Right atrium auricular region (tissue), 2 donors: ENCODE data around the gene CD34. TPM values are rescaled to one million over a fixed set of nuclear protein-coding genes. Genes with fewer than 3 reads are reported as not detected.

Experiments used
- DNase-seq: peaks from one replicate; pipeline ENCODE4 v3.0.0-alpha.2; 2019; ENCODE audit warnings: low spot score
- H3K27ac ChIP-seq, 2 donors: fragments of 200-600 bp; sonication (generic); 1 replicate in 1 of 2; 2 replicates in 1 of 2; pipeline ENCODE4 v1.5.1; 2016 to 2019
- H3K27me3 ChIP-seq, 2 donors: fragments of 200-600 bp; sonication (generic); one replicate each; pipeline versions ENCODE4 v1.5.1 to v1.6.0; 2017 to 2019
- H3K36me3 ChIP-seq: fragments of 200-600 bp; sonication (generic); one replicate; pipeline ENCODE4 v1.5.1; 2016
- H3K4me1 ChIP-seq, 2 donors: fragments of 200-600 bp; sonication (generic); one replicate each; pipeline versions ENCODE4 v1.5.1 to v1.6.0; 2017 to 2019
- H3K4me3 ChIP-seq, 2 donors: fragments of 200-600 bp; sonication (generic); 1 replicate in 1 of 2; 2 replicates in 1 of 2; pipeline ENCODE4 v1.5.1; 2017 to 2019; ENCODE audit warnings: mild to moderate bottlenecking in 1 of 2, moderate library complexity in 1 of 2
- H3K9me3 ChIP-seq, 2 donors: fragments of 200-600 bp; sonication (generic); one replicate each; pipeline ENCODE4 v1.5.1; 2019
- total RNA-seq, 2 donors: library from RNA; depleted of rRNA; stranded (reverse); fragments of >200 nt; gene quantifications; one replicate each; pipeline ENCODE4 v1.1.0, GENCODE V29; 2016
- TF ChIP-seq, protein P1 (sequence below), 2 donors: fragments of 200-600 bp; sonication (generic); IDR thresholded peaks; one replicate each; pipeline ENCODE4 v1.5.1; 2019; ENCODE audit warnings: antibody characterized with exemption in 2 of 2

CD34 gene
- total RNA-seq, 2 donors from 2014 or later = 76.7 to 76.8 TPM

DNA sequence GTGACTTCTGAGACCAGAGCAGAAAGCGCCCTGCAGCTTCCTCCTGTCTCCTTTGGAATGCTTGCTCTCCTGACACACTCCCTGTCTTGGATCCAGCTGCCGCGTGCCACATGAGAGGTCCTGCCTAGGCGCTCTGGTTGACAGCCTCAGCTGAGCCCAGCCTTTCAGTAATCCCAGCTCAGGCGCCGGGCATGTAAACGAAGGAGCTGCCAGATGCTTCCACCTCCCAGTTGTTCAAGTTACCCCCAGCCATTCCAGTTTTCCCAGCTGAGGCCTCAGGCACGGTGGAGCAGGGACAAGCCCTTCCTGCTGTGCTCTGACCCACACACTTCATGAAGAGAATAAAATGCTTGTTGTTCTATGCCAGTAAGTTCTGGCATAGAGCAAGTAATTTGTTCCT is 14.3 kb upstream of the CD34 start:
- no peaks in the 10 kb centered on the region for H3K27me3 ChIP-seq
- peak overlapping the region; percentile 83 to 93 for H3K27ac ChIP-seq
- TF ChIP-seq, protein P1, sequence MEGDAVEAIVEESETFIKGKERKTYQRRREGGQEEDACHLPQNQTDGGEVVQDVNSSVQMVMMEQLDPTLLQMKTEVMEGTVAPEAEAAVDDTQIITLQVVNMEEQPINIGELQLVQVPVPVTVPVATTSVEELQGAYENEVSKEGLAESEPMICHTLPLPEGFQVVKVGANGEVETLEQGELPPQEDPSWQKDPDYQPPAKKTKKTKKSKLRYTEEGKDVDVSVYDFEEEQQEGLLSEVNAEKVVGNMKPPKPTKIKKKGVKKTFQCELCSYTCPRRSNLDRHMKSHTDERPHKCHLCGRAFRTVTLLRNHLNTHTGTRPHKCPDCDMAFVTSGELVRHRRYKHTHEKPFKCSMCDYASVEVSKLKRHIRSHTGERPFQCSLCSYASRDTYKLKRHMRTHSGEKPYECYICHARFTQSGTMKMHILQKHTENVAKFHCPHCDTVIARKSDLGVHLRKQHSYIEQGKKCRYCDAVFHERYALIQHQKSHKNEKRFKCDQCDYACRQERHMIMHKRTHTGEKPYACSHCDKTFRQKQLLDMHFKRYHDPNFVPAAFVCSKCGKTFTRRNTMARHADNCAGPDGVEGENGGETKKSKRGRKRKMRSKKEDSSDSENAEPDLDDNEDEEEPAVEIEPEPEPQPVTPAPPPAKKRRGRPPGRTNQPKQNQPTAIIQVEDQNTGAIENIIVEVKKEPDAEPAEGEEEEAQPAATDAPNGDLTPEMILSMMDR (IDR thresholded peaks at IDR 0.05) = no peak
- peaks cover 0 to 55% of the 10 kb centered on the region in 2 donors for H3K4me1 ChIP-seq
- H3K9me3 ChIP-seq = no peaks in the 10 kb centered on the region
- DNase-seq = no peak
- H3K4me3 ChIP-seq = no peak overlapping the region
- H3K36me3 ChIP-seq = no peaks in the 10 kb centered on the region

DNA sequence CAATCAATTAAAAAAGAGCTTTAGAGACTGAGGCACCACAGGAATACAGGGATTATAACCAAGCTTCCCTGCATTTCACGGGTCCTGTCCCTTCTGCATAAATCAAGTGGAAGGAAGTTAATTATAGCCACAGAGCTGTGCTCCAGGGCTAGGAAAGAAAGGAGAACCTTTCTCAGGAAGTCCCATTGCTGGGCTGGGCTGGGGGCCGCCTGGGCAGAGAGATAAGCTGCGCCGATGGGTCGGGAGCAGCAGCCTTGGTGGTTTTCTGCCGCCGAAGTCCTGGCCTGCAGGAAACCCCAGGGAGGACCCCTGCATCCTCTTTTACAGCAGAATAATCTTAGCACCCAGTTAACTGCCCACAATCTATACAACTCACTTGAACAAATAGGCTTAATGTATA is 12.6 kb upstream of the CD34 start:
- Histone ChIP-seq H3K27me3 (no peaks in the 10 kb centered on the region), H3K27ac (peak overlapping the region; percentile 83 to 93), H3K9me3 (no peaks in the 10 kb centered on the region), H3K4me3 (no peak overlapping the region), H3K36me3 (no peaks in the 10 kb centered on the region), H3K4me1 (peaks cover 0 to 72% of the 10 kb centered on the region in 2 donors)
- TF ChIP-seq, protein P1 (IDR thresholded peaks at IDR 0.05) = no peak
- DNase-seq = no peak

DNA sequence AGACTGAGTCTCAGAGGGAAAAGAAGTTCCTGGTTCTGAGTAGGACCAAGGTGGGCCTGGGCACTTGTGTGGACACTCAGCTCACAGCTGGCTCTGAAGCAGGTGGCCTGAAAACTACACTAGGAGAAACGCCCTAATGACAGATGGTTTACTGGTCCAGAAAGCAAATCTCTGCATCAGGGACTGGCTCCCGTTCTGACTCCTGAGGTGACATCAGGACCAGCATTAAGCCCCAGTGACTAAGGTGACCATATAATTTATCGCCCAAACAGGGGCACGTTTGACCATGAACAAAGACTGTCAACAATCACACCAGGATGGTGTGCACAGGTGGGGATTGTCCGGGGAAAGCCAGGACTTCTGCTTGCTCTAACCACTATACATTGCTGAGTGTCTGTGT is 12.2 kb upstream of the CD34 start:
- Histone ChIP-seq H3K27me3 (no peaks in the 10 kb centered on the region), H3K4me3 (no peak overlapping the region), H3K36me3 (no peaks in the 10 kb centered on the region), H3K9me3 (no peaks in the 10 kb centered on the region), H3K27ac (peak overlapping the region; percentile 83 to 93), H3K4me1 (peaks cover 0 to 76% of the 10 kb centered on the region in 2 donors)
- TF ChIP-seq, protein P1 (IDR thresholded peaks at IDR 0.05) = no peak
- DNase-seq = no peak

DNA sequence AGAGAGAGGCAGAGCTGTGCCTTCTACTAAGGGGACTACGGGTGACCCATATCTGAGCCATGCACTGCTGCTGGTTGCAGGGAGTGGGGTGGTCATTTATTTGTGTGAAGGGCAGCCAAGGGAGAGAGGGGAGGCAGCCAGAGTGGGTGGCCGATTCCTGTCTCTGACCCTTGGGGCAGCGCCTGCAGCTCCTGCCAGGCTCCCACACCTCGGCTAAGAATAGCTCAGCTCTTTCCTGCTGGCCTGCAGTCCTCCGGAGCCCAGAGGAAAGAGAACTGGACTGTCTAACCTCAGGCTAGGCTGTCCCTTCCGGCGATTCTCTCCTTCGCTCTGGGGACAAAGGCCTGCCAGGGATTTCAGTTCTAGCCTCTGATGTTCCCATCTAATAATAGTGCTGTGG is 11.6 kb upstream of the CD34 start:
- H3K4me3 ChIP-seq = no peak overlapping the region
- no peak for DNase-seq
- H3K4me1 ChIP-seq = peaks cover 0 to 82% of the 10 kb centered on the region in 2 donors
- peak overlapping the region; percentile 83 to 93 for H3K27ac ChIP-seq
- H3K27me3 ChIP-seq = no peaks in the 10 kb centered on the region
- H3K9me3 ChIP-seq = no peaks in the 10 kb centered on the region
- no peaks in the 10 kb centered on the region for H3K36me3 ChIP-seq
- TF ChIP-seq, protein P1 (IDR thresholded peaks at IDR 0.05) = no peak

DNA sequence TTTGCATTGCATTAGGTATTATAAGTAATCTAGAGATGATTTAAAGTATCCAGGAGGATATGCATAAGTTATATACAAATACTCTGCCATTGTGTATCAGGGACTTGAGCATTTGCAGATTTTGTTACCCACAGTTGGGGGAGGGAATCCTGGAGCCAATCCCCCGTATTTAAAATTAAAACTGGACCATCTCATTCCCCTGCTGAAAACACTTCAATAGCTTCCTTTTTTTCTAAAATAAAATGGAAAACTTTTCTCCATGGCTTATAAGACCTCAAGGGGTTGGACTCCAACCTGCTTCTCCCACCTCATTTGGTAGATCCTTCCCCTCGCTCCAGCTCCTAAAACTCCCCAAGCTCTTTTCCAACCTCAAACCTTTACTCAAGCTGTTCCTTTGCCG is 10.4 kb upstream of the CD34 start:
- Histone ChIP-seq H3K4me3 (no peak overlapping the region), H3K36me3 (no peaks in the 10 kb centered on the region), H3K9me3 (no peaks in the 10 kb centered on the region), H3K4me1 (peaks cover 0 to 87% of the 10 kb centered on the region in 2 donors), H3K27me3 (no peaks in the 10 kb centered on the region), H3K27ac (peak overlapping the region in 1 of 2 donors; percentile 93)
- no peak for DNase-seq
- TF ChIP-seq, protein P1 (IDR thresholded peaks at IDR 0.05) = no peak

DNA sequence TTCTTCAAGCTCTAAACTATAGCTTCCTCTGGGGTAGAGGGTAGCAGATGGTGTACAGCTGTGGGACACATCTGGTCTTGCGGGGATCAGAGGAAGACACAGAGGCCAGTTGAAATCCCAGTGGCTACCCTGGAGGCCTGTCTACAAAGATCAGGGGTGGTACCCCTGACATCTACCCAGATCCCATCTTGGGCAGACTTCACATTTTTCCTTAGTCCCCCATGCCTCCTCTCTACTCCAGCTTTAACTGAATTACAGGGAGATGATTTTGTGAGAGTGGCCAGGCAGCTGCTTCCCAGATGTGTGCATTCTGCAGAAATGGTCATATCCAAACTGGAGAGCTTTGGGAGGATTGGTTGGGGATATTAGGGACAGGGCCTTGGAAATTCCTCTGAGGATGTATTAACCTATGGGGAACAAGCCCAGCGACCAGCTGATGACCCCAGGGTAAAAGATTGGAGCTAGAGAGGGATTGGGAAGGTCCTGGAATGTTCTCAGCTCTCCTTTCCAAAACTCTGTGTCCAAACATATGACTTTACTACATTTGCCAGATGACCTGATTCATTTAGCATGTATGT is 9.6 kb upstream of the CD34 start:
- Histone ChIP-seq H3K27me3 (no peaks in the 10 kb centered on the region), H3K27ac (peak overlapping the region; percentile 32 to 52), H3K9me3 (no peaks in the 10 kb centered on the region), H3K4me3 (no peak overlapping the region), H3K4me1 (peaks cover 0 to 85% of the 10 kb centered on the region in 2 donors), H3K36me3 (no peaks in the 10 kb centered on the region)
- DNase-seq = no peak
- TF ChIP-seq, protein P1 (IDR thresholded peaks at IDR 0.05) = no peak
